SK-N-SH treated with all-trans-retinoic acid at 6 μM for 48 hours (cell line): ENCODE data around the gene KLHL29.

Source experiments
- ATAC-seq: fragments of 200-7000 bp; cut with Tn5 transposase; 3 replicates; pipeline ENCODE4 v1.9.1; 2020; ENCODE audit warnings: mild to moderate bottlenecking, moderate library complexity
- ARNTL ChIP-seq: fragments of 450-650 bp; formaldehyde crosslinking; IDR thresholded peaks from 2 replicates; pipeline ENCODE4 v1.5.0; 2020; ENCODE audit warnings: low read depth, mild to moderate bottlenecking, moderate library complexity, borderline replicate concordance
- CREB5 ChIP-seq: fragments of 250-450 bp; sonication (Bioruptor Pico); IDR thresholded peaks from 2 replicates; pipeline ENCODE4 v1.5.1; 2020; ENCODE audit warnings: low read depth, mild to moderate bottlenecking, moderate library complexity
- CSDC2 ChIP-seq: fragments of 250-450 bp; sonication (Bioruptor Pico); IDR thresholded peaks from 2 replicates; pipeline ENCODE4 v1.5.0; 2020; ENCODE audit warnings: mild to moderate bottlenecking, moderate library complexity
- ESRRG ChIP-seq: fragments of 250-450 bp; sonication (Bioruptor Pico); IDR thresholded peaks from 2 replicates; pipeline ENCODE4 v1.6.1; 2021; ENCODE audit warnings: mild to moderate bottlenecking
- GLIS3 ChIP-seq: fragments of 250-450 bp; sonication (Bioruptor Pico); IDR thresholded peaks from 2 replicates; pipeline ENCODE4 v1.5.0; 2020; ENCODE audit warnings: mild to moderate bottlenecking, moderate library complexity
- ISL1 ChIP-seq: fragments of 250-450 bp; sonication (Bioruptor Pico); IDR thresholded peaks from 2 replicates; pipeline ENCODE4 v2.1.2; 2022; ENCODE audit warnings: mild to moderate bottlenecking, moderate library complexity
- POU6F1 ChIP-seq: fragments of 250-450 bp; sonication (Bioruptor Pico); IDR thresholded peaks from 2 replicates; pipeline ENCODE4 v1.8.0; 2021; ENCODE audit warnings: low read depth, mild to moderate bottlenecking, moderate library complexity, borderline replicate concordance
- PPARA ChIP-seq: fragments of 250-450 bp; sonication (Bioruptor Pico); IDR thresholded peaks from 2 replicates; pipeline ENCODE4 v1.5.0; 2020; ENCODE audit warnings: mild to moderate bottlenecking, borderline replicate concordance
- RARB ChIP-seq: fragments of 250-450 bp; sonication (Bioruptor Pico); IDR thresholded peaks from 2 replicates; pipeline ENCODE4 v1.8.0; 2021; ENCODE audit warnings: mild to moderate bottlenecking, moderate library complexity
- SNAI2 ChIP-seq: fragments of 250-450 bp; sonication (Bioruptor Pico); IDR thresholded peaks from 2 replicates; pipeline ENCODE4 v1.5.0; 2020; ENCODE audit warnings: mild to moderate bottlenecking, moderate library complexity
- TOX ChIP-seq: fragments of 250-450 bp; sonication (Bioruptor Pico); IDR thresholded peaks from 2 replicates; pipeline ENCODE4 v1.8.0; 2021; ENCODE audit warnings: mild to moderate bottlenecking, moderate library complexity, borderline replicate concordance
- ZC3H10 ChIP-seq: fragments of 250-450 bp; sonication (Bioruptor Pico); IDR thresholded peaks from 2 replicates; pipeline ENCODE4 v1.5.1; 2021; ENCODE audit warnings: mild to moderate bottlenecking, moderate library complexity
- ZFP3 ChIP-seq: fragments of 250-450 bp; sonication (Bioruptor Pico); IDR thresholded peaks from 2 replicates; pipeline ENCODE4 v1.5.0; 2020; ENCODE audit warnings: mild to moderate bottlenecking, moderate library complexity
- ZFP30 ChIP-seq: fragments of 450-650 bp; formaldehyde crosslinking; IDR thresholded peaks from 2 replicates; pipeline ENCODE4 v1.5.0; 2022; ENCODE audit warnings: mild to moderate bottlenecking, moderate library complexity
- ZNF565 ChIP-seq: fragments of 450-650 bp; formaldehyde crosslinking; conservative IDR thresholded peaks from 2 replicates; pipeline ENCODE4 v1.5.0; 2020; ENCODE audit warnings: low read depth, mild to moderate bottlenecking, moderate library complexity
- ZNF70 ChIP-seq: fragments of 450-650 bp; formaldehyde crosslinking; IDR thresholded peaks from 2 replicates; pipeline ENCODE4 v1.5.0; 2020; ENCODE audit warnings: mild to moderate bottlenecking, moderate library complexity
- ZNF8 ChIP-seq: fragments of 450-650 bp; formaldehyde crosslinking; IDR thresholded peaks from 2 replicates; pipeline ENCODE4 v1.5.0; 2020; ENCODE audit warnings: mild to moderate bottlenecking, moderate library complexity
- TF ChIP-seq, protein P1 (sequence below): fragments of 250-450 bp; sonication (Bioruptor Pico); IDR thresholded peaks from 2 replicates; pipeline ENCODE4 v1.8.0; 2020; ENCODE audit warnings: mild to moderate bottlenecking, moderate library complexity, borderline replicate concordance
- TF ChIP-seq, protein P2 (sequence below): fragments of 250-450 bp; sonication (Bioruptor Pico); IDR thresholded peaks from 2 replicates; pipeline ENCODE4 v1.5.0; 2020; ENCODE audit warnings: mild to moderate bottlenecking, moderate library complexity
- TF ChIP-seq, protein P3 (sequence below): fragments of 250-450 bp; sonication (Bioruptor Pico); IDR thresholded peaks from 2 replicates; pipeline ENCODE4 v1.5.1; 2021; ENCODE audit warnings: mild to moderate bottlenecking, moderate library complexity

KLHL29 gene

GRCh38 chr2:23492337-23492675, 107.3 kb downstream of the KLHL29 start:
- TF ChIP-seq ESRRG (CRISPR knock-in tag): no peak
- no peak for TF ChIP-seq RARB (CRISPR knock-in tag)
- TF ChIP-seq, protein P1, sequence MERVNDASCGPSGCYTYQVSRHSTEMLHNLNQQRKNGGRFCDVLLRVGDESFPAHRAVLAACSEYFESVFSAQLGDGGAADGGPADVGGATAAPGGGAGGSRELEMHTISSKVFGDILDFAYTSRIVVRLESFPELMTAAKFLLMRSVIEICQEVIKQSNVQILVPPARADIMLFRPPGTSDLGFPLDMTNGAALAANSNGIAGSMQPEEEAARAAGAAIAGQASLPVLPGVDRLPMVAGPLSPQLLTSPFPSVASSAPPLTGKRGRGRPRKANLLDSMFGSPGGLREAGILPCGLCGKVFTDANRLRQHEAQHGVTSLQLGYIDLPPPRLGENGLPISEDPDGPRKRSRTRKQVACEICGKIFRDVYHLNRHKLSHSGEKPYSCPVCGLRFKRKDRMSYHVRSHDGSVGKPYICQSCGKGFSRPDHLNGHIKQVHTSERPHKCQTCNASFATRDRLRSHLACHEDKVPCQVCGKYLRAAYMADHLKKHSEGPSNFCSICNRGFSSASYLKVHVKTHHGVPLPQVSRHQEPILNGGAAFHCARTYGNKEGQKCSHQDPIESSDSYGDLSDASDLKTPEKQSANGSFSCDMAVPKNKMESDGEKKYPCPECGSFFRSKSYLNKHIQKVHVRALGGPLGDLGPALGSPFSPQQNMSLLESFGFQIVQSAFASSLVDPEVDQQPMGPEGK (CRISPR knock-in tag): no peak
- no peak for ATAC-seq

GRCh38 chr2:23492921-23493320, 107.9 kb downstream of the KLHL29 start:
- no peak for ATAC-seq
- no peak for TF ChIP-seq ZNF8
- TF ChIP-seq ISL1 (CRISPR knock-in tag): no peak
- no peak for TF ChIP-seq ZNF70
- TF ChIP-seq ZFP30 (CRISPR knock-in tag): no peak
- TF ChIP-seq, protein P1 (CRISPR knock-in tag): no peak
- TF ChIP-seq ZNF565 (CRISPR knock-in tag): no peak
- no peak for TF ChIP-seq CREB5 (CRISPR knock-in tag)
- no peak for TF ChIP-seq PPARA (CRISPR knock-in tag)
- TF ChIP-seq ZC3H10 (CRISPR knock-in tag): no peak
- no peak for TF ChIP-seq ARNTL (CRISPR knock-in tag)
- TF ChIP-seq CSDC2: no peak
- TF ChIP-seq, protein P2, sequence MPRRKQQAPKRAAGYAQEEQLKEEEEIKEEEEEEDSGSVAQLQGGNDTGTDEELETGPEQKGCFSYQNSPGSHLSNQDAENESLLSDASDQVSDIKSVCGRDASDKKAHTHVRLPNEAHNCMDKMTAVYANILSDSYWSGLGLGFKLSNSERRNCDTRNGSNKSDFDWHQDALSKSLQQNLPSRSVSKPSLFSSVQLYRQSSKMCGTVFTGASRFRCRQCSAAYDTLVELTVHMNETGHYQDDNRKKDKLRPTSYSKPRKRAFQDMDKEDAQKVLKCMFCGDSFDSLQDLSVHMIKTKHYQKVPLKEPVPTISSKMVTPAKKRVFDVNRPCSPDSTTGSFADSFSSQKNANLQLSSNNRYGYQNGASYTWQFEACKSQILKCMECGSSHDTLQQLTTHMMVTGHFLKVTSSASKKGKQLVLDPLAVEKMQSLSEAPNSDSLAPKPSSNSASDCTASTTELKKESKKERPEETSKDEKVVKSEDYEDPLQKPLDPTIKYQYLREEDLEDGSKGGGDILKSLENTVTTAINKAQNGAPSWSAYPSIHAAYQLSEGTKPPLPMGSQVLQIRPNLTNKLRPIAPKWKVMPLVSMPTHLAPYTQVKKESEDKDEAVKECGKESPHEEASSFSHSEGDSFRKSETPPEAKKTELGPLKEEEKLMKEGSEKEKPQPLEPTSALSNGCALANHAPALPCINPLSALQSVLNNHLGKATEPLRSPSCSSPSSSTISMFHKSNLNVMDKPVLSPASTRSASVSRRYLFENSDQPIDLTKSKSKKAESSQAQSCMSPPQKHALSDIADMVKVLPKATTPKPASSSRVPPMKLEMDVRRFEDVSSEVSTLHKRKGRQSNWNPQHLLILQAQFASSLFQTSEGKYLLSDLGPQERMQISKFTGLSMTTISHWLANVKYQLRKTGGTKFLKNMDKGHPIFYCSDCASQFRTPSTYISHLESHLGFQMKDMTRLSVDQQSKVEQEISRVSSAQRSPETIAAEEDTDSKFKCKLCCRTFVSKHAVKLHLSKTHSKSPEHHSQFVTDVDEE: no peak
- no peak for TF ChIP-seq SNAI2 (CRISPR knock-in tag)
- TF ChIP-seq POU6F1 (CRISPR knock-in tag): no peak
- TF ChIP-seq ZFP3 (CRISPR knock-in tag): no peak
- no peak for TF ChIP-seq GLIS3 (CRISPR knock-in tag)
- TF ChIP-seq RARB (CRISPR knock-in tag): no peak

- no peak; the same call in 2 of the 3 replicates for ATAC-seq
- TF ChIP-seq, protein P1 (CRISPR knock-in tag): no peak
- no peak for TF ChIP-seq POU6F1 (CRISPR knock-in tag)
- TF ChIP-seq TOX (CRISPR knock-in tag): no peak
- no peak for TF ChIP-seq SNAI2 (CRISPR knock-in tag)
- TF ChIP-seq, protein P2: no peak; the same call in 1 of the 2 replicates
- TF ChIP-seq, protein P3, sequence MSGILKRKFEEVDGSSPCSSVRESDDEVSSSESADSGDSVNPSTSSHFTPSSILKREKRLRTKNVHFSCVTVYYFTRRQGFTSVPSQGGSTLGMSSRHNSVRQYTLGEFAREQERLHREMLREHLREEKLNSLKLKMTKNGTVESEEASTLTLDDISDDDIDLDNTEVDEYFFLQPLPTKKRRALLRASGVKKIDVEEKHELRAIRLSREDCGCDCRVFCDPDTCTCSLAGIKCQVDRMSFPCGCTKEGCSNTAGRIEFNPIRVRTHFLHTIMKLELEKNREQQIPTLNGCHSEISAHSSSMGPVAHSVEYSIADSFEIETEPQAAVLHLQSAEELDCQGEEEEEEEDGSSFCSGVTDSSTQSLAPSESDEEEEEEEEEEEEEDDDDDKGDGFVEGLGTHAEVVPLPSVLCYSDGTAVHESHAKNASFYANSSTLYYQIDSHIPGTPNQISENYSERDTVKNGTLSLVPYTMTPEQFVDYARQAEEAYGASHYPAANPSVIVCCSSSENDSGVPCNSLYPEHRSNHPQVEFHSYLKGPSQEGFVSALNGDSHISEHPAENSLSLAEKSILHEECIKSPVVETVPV (CRISPR knock-in tag): no peak
- TF ChIP-seq ESRRG (CRISPR knock-in tag): no peak
- TF ChIP-seq PPARA (CRISPR knock-in tag): no peak
- TF ChIP-seq ZNF70: no peak
Measured at GRCh38 chr2:23493846-23494245, 108.9 kb downstream of the KLHL29 start.
